Mesodermal cell (in vitro differentiated cells): Measurements from ENCODE around the gene SDK2.

Source experiments
- H3K27ac ChIP-seq: 2 replicates; pipeline ENCODE4 v1.7.0; 2013; ENCODE audit warnings: mild to moderate bottlenecking, low read depth, low read length, moderate library complexity; ENCODE audit not compliant: severe bottlenecking
- H3K36me3 ChIP-seq: 2 replicates; pipeline ENCODE4 v1.7.1; 2013; ENCODE audit warnings: mild to moderate bottlenecking, low read length, moderate library complexity; ENCODE audit not compliant: control insufficient read depth, insufficient read depth
- H3K4me1 ChIP-seq: one replicate; pipeline ENCODE4 v1.7.1; 2013; ENCODE audit warnings: mild to moderate bottlenecking, low read length; ENCODE audit not compliant: insufficient read depth, control insufficient read depth, poor library complexity, severe bottlenecking
- H3K4me3 ChIP-seq: 2 replicates; pipeline ENCODE4 v1.7.0; 2013; ENCODE audit warnings: low read length, control low read depth, mild to moderate bottlenecking; ENCODE audit not compliant: insufficient read depth, poor library complexity, severe bottlenecking; ENCODE audit errors: extremely low read depth
- H3K9me3 ChIP-seq: 2 replicates; pipeline ENCODE4 v1.7.1; 2013; ENCODE audit warnings: mild to moderate bottlenecking, low read length, moderate library complexity; ENCODE audit not compliant: control insufficient read depth
- WGBS, 2 experiments: methylation state at CpG; one replicate each; pipeline ENCODE4 v1.1.5; 2013; ENCODE audit warnings: missing lambda C conversion rate in 2 of 2; ENCODE audit not compliant: insufficient coverage in 2 of 2; 5-methylcytosine and 5-hydroxymethylcytosine counted together

The SDK2 gene

DNA sequence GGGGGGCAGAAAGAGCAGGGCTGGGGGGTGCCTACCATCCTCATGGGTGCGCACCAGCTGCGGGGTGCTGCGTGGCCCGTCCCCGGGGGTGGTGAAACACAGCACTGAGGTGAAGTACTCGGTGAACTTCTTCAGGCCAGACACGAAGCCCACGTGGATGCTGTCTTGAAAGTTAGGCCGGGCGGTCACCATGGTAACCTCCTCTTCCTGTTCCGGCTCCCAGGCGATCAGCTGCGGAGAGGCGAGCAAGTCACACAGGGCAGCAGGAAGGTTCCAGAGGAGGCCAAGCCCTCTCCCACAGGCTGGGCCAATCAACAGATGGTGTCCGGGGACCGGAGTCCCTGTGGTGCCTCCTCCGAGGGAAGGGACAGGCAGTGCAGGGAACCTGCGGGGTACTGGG, 242.3 kb downstream of the SDK2 start:
- WGBS, 2 experiments = 85 to 87% methylated on average over 16 to 18 of the region's 18 CpGs
- Histone ChIP-seq H3K4me1 (no peaks in the 10 kb centered on the region), H3K27ac (no peak overlapping the region), H3K4me3 (no peak overlapping the region), H3K36me3 (peaks cover 37% of the 10 kb centered on the region), H3K9me3 (no peaks in the 10 kb centered on the region)

- Histone ChIP-seq H3K4me3 (no peak overlapping the region), H3K27ac (no peak overlapping the region), H3K4me1 (no peaks in the 10 kb centered on the region), H3K36me3 (peaks cover 37% of the 10 kb centered on the region), H3K9me3 (no peaks in the 10 kb centered on the region)
- WGBS, 2 experiments = 95 to 97% methylated on average over 14 to 18 of the region's 18 CpGs
Measured at GRCh38 chr17:73400915-73401545, 243.2 kb downstream of the SDK2 start.

DNA sequence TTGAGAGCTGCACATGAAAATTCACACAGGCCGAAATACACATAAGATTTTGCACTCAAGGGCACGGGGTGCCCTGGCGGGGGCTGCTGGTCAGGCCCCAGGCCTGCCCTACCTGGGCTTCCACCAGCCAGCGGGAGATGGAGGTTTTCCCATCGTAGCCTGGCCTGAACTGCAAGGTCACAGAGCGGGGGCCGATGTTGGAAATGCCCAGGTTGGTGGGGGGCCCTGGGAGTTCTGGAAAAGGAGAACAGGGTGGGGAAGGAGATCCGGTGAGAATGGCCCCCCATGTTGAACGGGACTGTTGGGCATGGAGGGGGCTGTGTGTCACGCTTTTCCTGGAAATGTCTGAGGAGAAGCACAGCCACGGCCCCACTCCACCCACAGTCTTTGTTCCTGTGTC, 245.2 kb downstream of the SDK2 start:
- Histone ChIP-seq H3K36me3 (peaks cover 28% of the 10 kb centered on the region), H3K4me1 (no peaks in the 10 kb centered on the region), H3K27ac (no peak overlapping the region), H3K9me3 (no peaks in the 10 kb centered on the region), H3K4me3 (no peak overlapping the region)
- WGBS, 2 experiments = 93 to 95% methylated on average over 9 to 10 of the region's 11 CpGs

DNA sequence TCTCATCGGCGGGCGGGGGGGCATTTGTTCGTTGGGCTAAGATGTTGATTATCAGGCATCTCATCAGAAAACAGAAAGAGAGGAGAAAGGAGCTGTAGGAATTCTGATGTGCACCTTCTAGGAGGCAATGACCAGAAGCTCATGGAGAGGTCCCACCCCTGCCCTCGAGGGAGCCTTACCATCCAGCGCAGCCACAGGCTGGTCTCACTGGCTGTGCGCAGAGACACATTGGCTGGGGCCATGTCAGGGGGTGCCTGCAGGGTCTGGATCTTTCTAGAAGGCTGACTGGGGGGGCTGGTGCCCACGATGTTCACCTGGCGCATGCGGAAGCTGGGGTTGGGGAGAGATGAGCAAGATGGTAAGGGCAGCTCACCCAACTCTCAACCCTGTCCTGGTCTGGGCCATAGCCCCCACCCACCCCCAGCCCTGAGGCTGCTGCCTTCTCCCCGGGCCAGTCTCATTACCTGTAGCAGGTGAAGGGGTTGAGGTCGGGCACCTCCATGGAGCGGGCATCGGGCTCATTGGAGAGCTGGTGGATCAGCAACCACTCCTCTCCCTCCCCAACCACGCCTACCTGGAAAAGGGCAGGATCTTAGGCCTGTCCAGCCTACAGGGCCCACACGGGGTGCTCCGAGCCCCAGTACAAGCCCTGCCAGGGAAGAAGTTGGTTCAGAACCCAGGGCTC, 246.2 kb downstream of the SDK2 start:
- Histone ChIP-seq H3K4me1 (no peaks in the 10 kb centered on the region), H3K4me3 (no peak overlapping the region), H3K9me3 (no peaks in the 10 kb centered on the region), H3K27ac (no peak overlapping the region), H3K36me3 (peaks cover 26% of the 10 kb centered on the region)
- WGBS, 2 experiments = 88 to 98% methylated on average over 8 to 10 of the region's 17 CpGs

- 93 to 95% methylated on average over 17 of the region's 17 CpGs for WGBS, 2 experiments
- no peak overlapping the region for H3K4me3 ChIP-seq
- no peaks in the 10 kb centered on the region for H3K9me3 ChIP-seq
- peaks cover 26% of the 10 kb centered on the region for H3K36me3 ChIP-seq
- H3K27ac ChIP-seq = no peak overlapping the region
- no peaks in the 10 kb centered on the region for H3K4me1 ChIP-seq
Measured at GRCh38 chr17:73397278-73397826, 246.9 kb downstream of the SDK2 start.

GRCh38 chr17:73396431-73397277, 247.6 kb downstream of the SDK2 start:
- WGBS, 2 experiments = 93 to 95% methylated on average over 20 of the region's 21 CpGs
- Histone ChIP-seq H3K36me3 (peaks cover 23% of the 10 kb centered on the region), H3K27ac (no peak overlapping the region), H3K4me1 (no peaks in the 10 kb centered on the region), H3K4me3 (no peak overlapping the region), H3K9me3 (no peaks in the 10 kb centered on the region)

- 94 to 95% methylated on average over 24 of the region's 25 CpGs for WGBS, 2 experiments
- Histone ChIP-seq H3K36me3 (peaks cover 12% of the 10 kb centered on the region), H3K27ac (no peak overlapping the region), H3K4me3 (no peak overlapping the region), H3K9me3 (no peaks in the 10 kb centered on the region), H3K4me1 (no peaks in the 10 kb centered on the region)
Measured at GRCh38 chr17:73394512-73395450, 249.5 kb downstream of the SDK2 start.

DNA sequence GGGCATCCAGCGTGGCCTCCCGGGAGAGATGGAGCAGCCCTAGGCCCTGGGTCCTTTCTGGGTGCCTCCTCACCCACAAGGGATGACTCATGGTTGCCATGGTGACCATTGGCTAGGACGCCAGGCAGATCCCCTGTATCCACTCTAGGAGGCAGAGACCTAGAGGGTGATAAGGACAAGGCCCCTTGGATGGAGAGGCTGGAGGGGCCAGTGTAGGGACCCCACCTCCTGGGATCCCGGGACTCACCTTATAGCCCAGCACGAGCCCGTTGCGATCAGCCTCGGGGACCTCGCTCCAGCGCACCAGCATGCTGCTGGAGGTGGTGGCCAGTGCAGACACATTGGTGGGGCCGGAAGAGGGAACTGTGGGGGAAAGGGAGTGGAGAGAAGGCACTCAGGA, 250.3 kb downstream of the SDK2 start:
- H3K36me3 ChIP-seq = peaks cover 8% of the 10 kb centered on the region
- no peaks in the 10 kb centered on the region for H3K4me1 ChIP-seq
- no peaks in the 10 kb centered on the region for H3K9me3 ChIP-seq
- WGBS, 2 experiments = 92 to 98% methylated on average over 7 to 10 of the region's 11 CpGs
- no peak overlapping the region for H3K27ac ChIP-seq
- no peak overlapping the region for H3K4me3 ChIP-seq

GRCh38 chr17:73393381-73393780, 250.9 kb downstream of the SDK2 start:
- no peaks in the 10 kb centered on the region for H3K4me1 ChIP-seq
- no peaks in the 10 kb centered on the region for H3K9me3 ChIP-seq
- no peak overlapping the region for H3K4me3 ChIP-seq
- peaks cover 5% of the 10 kb centered on the region for H3K36me3 ChIP-seq
- 94 to 95% methylated on average over 14 of the region's 14 CpGs for WGBS, 2 experiments
- H3K27ac ChIP-seq = no peak overlapping the region
